Left lung (tissue), 10 donors: ENCODE data around the gene SORCS3. TPM values are rescaled to one million over a fixed set of nuclear protein-coding genes. Genes with fewer than 3 reads are reported as not detected.

ENCODE experiments used
- ATAC-seq: fragments of 200-7000 bp; cut with Tn5 transposase; one replicate; pipeline ENCODE4 v1.9.1; 2020; ENCODE audit warnings: moderate library complexity
- DNase-seq, 4 donors: peaks; one replicate each; pipeline ENCODE4 v3.0.0-alpha.2; 2013 to 2020
- H3K27ac ChIP-seq, 2 donors: fragments of 200-600 bp; sonication (generic) in 1 of 2; one replicate each; pipeline versions ENCODE4 v1.5.0 to v1.8.0; 2020 to 2021
- H3K27me3 ChIP-seq, 2 donors: fragments of 200-600 bp; sonication (generic) in 1 of 2; one replicate each; pipeline versions ENCODE4 v1.5.0 to v1.8.0; 2020 to 2021
- H3K36me3 ChIP-seq, 2 donors: fragments of 200-600 bp; sonication (generic) in 1 of 2; one replicate each; pipeline versions ENCODE4 v1.5.0 to v1.8.0; 2020 to 2021
- H3K4me1 ChIP-seq, 2 donors: fragments of 200-600 bp; one replicate each; pipeline ENCODE4 v1.8.0; 2021
- H3K4me3 ChIP-seq, 2 donors: fragments of 200-600 bp; sonication (generic) in 1 of 2; one replicate each; pipeline versions ENCODE4 v1.5.0 to v1.8.0; 2020 to 2021; ENCODE audit warnings: mild to moderate bottlenecking in 1 of 2
- H3K9me3 ChIP-seq, 2 donors: fragments of 200-600 bp; sonication (generic) in 1 of 2; one replicate each; pipeline versions ENCODE4 v1.5.0 to v1.8.0; 2020 to 2021
- CTCF ChIP-seq, 2 donors: fragments of 200-600 bp; sonication (generic) in 1 of 2; IDR thresholded peaks; one replicate each; pipeline versions ENCODE4 v1.5.0 to v1.8.0; 2021; ENCODE audit warnings: antibody characterized with exemption in 2 of 2
- intact Hi-C, 2 donors: fragments of 100-400 bp; cut with DNase I; formaldehyde crosslinking; loops; one replicate each; pipeline versions ENCODE4 v1.11.2 to v1.14.2; 2022
- polyA plus RNA-seq, 6 donors: library from polyadenylated mRNA; unstranded; fragments of 120-200 nt; gene quantifications; one replicate each; pipeline ENCODE4 v1.2.1, GENCODE V29; 2013; ENCODE audit not compliant: insufficient read length in 6 of 6
- total RNA-seq, 2 donors: library from RNA; stranded (reverse); fragmentation: NEBNext Ultra II Directional; extraction: Animal tissue kit (Norgen Biotek cat#: 25700); gene quantifications; one replicate each; pipeline ENCODE4 v1.2.1, GENCODE V29; 2021
- donor health status: DM: no; HTN: yes; CAD: no.
- donor health status: DM: no; HTN: no; CAD: no.

Gene SORCS3
- total and polyA plus RNA-seq, 8 donors: 0.05 to 0.24 (median 0.06) TPM; not detected in 2

- ATAC-seq (no peak), DNase-seq (no peak)
- Histone ChIP-seq H3K4me3 (no peak overlapping the region), H3K9me3 (no peaks in the 10 kb centered on the region), H3K27ac (no peak overlapping the region), H3K27me3 (no peaks in the 10 kb centered on the region), H3K36me3 (no peaks in the 10 kb centered on the region), H3K4me1 (no peaks in the 10 kb centered on the region)
- intact Hi-C loops: no loop called here
- TF ChIP-seq CTCF (IDR thresholded peaks at IDR 0.05): no peak
Observed at GRCh38 chr10:105071980-105072379, 430.9 kb downstream of the SORCS3 start.

GRCh38 chr10:105073999-105074398 lies 432.9 kb downstream of the SORCS3 start:
- Histone ChIP-seq H3K4me1 (no peaks in the 10 kb centered on the region), H3K36me3 (no peaks in the 10 kb centered on the region), H3K9me3 (no peaks in the 10 kb centered on the region), H3K27me3 (no peaks in the 10 kb centered on the region), H3K4me3 (no peak overlapping the region), H3K27ac (no peak overlapping the region)
- TF ChIP-seq CTCF (IDR thresholded peaks at IDR 0.05): no peak
- no peak for DNase-seq
- intact Hi-C loops: no loop called here
- ATAC-seq: no peak

- DNase-seq (no peak), ATAC-seq (no peak)
- no peaks in the 10 kb centered on the region for H3K27me3 ChIP-seq
- intact Hi-C loops: no loop called here
- H3K27ac ChIP-seq: no peak overlapping the region
- no peak overlapping the region for H3K4me3 ChIP-seq
- no peaks in the 10 kb centered on the region for H3K4me1 ChIP-seq
- no peak for TF ChIP-seq CTCF (IDR thresholded peaks at IDR 0.05)
- no peaks in the 10 kb centered on the region for H3K9me3 ChIP-seq
- H3K36me3 ChIP-seq: no peaks in the 10 kb centered on the region
Observed at GRCh38 chr10:105075031-105075430, 433.9 kb downstream of the SORCS3 start.

- Histone ChIP-seq H3K36me3 (no peaks in the 10 kb centered on the region), H3K9me3 (no peaks in the 10 kb centered on the region), H3K27me3 (no peaks in the 10 kb centered on the region), H3K4me3 (no peak overlapping the region), H3K27ac (no peak overlapping the region), H3K4me1 (no peaks in the 10 kb centered on the region)
- TF ChIP-seq CTCF (IDR thresholded peaks at IDR 0.05): no peak
- intact Hi-C loops: no loop called here
- no peak for DNase-seq
- ATAC-seq: no peak
Observed at GRCh38 chr10:105085980-105086379, 444.9 kb downstream of the SORCS3 start.

GRCh38 chr10:105094048-105094447 lies 453.0 kb downstream of the SORCS3 start:
- DNase-seq (no peak), ATAC-seq (no peak)
- H3K27ac ChIP-seq: no peak overlapping the region
- intact Hi-C loops: no loop called here
- no peak for TF ChIP-seq CTCF (IDR thresholded peaks at IDR 0.05)
- H3K4me1 ChIP-seq: no peaks in the 10 kb centered on the region
- no peak overlapping the region for H3K4me3 ChIP-seq
- no peaks in the 10 kb centered on the region for H3K27me3 ChIP-seq
- H3K9me3 ChIP-seq: no peaks in the 10 kb centered on the region
- H3K36me3 ChIP-seq: no peaks in the 10 kb centered on the region
